ENCODE measurements around the gene NPB.
"Not testable (repeated sequence)": the region's sequence is repeated elsewhere in the genome, so short reads cannot be mapped to it uniquely, and the experiment has no call there.

The NPB gene

GRCh38 chr17:81913394-81914102 lies 11.5 kb downstream of the NPB start:
- DNase-seq: no peak

GRCh38 chr17:81914103-81914850 lies 12.2 kb downstream of the NPB start:
- no peak for DNase-seq

- DNase-seq: no peak
Measured at GRCh38 chr17:81915331-81915730, 13.3 kb downstream of the NPB start.

GRCh38 chr17:81916234-81917001 lies 14.4 kb downstream of the NPB start:
- DNase-seq: no peak

GRCh38 chr17:81917565-81918332 lies 15.7 kb downstream of the NPB start, which contains the start of gene SIRT7:
Gene SIRT7, minus strand, starts transcription at chr17:81918176. Its CDS starts 45 bp downstream, at chr17:81918131.
- DNase-seq: peak; percentile 92

- not testable (repeated sequence) for DNase-seq
Measured at GRCh38 chr17:81918333-81918669, 16.3 kb downstream of the NPB start.

GRCh38 chr17:81918832-81919545 lies 17.0 kb downstream of the NPB start:
- no peak for DNase-seq

GRCh38 chr17:81920612-81921536 lies 18.8 kb downstream of the NPB start:
- no peak for DNase-seq

- DNase-seq: no peak
Measured at GRCh38 chr17:81921537-81921862, 19.5 kb downstream of the NPB start.

GRCh38 chr17:81921996-81922565 lies 20.0 kb downstream of the NPB start:
- DNase-seq: no peak

GRCh38 chr17:81922566-81923301 lies 20.7 kb downstream of the NPB start:
- DNase-seq: no peak

GRCh38 chr17:81923302-81924260 lies 21.5 kb downstream of the NPB start:
- DNase-seq: peak; percentile 19

GRCh38 chr17:81924557-81925532 lies 22.8 kb downstream of the NPB start:
- peak; percentile 51 for DNase-seq

GRCh38 chr17:81925860-81926450 lies 23.9 kb downstream of the NPB start:
- DNase-seq: peak; percentile 41

GRCh38 chr17:81926451-81927151 lies 24.6 kb downstream of the NPB start:
- peak; percentile 71 for DNase-seq

- DNase-seq: no peak
Measured at GRCh38 chr17:81927152-81927652, 25.2 kb downstream of the NPB start.

Measured in CD4-positive, alpha-beta T cell treated with Interleukin-6 for 4 hours (primary cell).